ENCODE measurements around the gene GAK.
"Not testable (repeated sequence)": the region's sequence is repeated elsewhere in the genome, so short reads cannot be mapped to it uniquely, and the experiment has no call there.

The GAK gene

DNA sequence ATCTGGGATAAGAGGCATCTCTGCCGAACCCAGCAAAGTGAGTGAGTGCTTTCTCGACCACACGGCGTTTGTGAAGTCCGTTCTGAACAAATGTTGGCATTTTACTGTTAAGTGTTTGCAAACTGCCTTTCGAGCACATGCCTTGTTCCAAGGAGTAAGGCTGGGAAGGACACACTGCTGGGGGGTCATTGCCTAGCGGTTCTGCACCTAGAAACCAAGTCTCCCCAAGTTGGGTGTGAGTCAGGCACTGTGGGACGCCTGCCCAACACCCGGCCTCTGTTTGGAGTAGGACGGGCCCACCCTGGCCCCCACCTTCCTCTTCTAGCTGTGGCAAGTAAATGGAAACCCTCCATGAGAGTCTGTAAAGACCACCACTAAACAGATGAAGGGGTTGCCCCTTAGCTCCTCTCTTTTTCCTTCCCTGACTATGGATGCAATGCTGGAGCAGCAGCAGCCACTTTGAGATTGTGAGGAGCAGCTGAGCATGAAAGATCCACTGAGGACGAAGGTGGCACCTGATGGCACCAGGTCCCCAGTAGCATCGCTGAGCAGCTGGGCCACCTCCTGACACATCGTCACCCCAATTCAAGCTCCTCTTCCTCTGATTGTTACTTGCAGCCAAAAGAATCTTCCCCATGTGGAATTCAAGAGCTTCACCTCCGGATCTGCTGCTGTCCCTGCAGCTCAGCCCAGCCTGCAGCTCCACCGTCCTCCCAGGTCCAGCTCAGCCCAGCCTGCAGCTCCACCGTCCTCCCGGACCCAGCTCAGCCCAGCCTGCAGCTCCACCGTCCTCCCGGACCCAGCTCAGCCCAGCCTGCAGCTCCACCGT lies 112.5 kb downstream of the GAK start:
- FAIRE-seq (no peak), DNase-seq (ENCODE audit: low spot score) (no peak)

DNA sequence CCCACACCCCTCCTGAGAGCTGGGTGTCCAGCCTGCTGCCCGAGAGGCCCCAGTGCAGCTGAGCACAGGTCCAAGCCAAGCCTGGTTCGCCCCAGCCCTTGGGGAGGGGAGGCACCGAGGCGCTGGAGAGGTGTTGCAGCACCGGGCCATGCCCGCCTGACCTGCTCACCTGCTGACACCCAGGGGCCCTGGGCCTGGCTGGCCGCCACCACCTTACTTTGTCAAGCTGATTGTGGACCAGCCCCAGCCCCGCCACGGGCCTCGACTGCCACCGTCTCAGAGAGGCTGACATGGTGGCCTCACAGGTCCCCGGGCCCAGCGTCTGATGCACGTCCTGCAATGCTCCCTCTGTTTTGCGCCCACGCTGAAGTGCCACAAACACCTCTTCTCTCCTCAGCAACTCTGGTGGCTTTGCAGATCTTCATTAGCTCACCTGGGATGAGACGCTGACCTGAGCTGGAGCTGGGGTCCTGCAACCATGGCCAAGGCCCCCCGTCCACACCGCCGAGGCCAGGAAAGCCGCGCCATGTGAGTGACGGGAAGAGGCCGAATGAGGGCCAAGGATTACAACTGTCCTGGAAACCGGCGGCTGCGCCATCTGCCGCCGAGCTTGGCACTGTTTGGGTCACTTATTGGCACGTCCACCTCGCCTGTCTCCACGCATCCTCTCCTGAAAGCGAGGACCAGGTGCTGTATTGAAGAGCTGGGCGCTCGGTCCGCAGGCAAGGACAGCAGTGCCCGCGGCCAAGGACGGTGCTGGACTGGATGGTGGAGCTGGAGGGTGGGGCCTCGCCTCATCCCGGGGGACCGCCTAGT lies 113.8 kb downstream of the GAK start:
- DNase-seq (ENCODE audit: low spot score) (no peak), FAIRE-seq (no peak)

DNA sequence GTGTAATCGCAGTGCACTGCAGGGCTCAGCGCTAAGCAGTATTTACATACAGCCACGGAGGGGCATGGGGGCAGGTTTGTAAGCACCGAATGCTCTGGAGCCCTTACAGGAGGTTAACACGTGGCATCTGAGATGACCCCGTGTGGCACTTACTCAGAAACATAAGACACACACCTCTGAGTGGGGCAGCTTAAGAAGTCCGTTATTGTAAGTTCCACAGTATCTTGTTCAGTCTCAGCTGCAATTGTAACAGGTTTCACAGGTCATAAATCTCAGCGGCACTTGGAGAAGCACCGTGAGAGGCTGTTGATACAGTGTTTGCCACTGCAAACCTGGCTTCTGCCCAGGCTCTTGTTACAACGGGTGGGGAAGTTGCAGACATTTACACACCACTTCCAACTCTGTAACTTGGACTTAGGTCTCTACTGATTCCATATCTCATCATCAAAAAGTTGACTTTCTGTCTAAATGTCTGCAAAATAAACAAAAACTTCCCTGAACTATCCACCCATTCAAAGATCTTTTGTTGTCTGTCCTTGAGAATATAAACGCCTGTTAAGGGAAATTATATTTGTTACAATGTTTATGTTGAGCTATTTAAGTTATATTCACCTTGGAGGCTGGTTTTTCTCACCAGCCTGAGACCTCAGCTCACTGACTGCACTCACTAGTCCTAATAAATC lies 116.5 kb downstream of the GAK start:
- DNase-seq (ENCODE audit: low spot score) (no peak), FAIRE-seq (no peak)

DNA sequence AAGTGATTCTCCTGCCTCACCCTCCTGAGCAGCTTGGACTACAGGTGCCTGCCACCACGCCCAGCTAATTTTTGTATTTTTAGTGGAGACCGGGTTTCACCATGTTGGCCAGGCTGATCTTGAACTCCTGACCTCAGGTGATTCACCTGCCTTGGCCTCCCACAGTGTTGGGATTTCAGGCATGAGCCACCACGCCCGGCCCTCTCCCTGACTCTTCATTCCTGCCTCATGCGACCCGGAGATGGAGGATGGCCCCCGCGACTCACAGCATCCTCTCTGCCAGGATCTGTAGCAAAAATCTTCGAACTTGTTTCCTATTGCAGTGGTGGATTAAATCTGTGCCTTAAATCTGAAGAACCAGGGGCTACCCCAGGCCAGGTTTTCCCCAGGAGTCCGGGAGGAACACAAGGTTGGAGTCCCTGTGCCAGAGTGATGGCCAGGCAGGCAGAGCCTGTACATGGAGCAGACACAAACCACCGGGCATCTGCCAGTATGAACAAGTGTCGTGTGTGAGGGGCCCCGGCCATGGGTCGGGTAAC lies 117.7 kb downstream of the GAK start:
- DNase-seq (ENCODE audit: low spot score): no peak
- FAIRE-seq: no peak

DNA sequence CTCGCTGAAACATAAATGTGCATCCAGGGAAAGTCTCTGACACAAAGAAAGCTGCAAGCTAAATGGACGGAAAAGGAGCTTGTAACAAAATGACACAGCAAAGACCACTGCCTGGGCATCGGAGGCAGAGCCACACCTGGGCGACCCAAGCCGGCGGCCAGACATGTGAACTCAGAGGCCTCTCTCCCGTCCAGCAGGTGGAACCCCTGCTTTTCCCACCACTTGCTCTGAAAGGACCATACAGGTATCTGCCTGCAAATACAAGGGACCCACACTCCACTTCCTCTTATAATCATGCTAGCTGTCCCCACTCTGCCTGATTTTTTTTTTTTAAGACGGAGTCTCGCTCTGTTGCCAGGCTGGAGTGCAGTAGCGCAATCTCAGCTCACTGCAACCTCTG lies 118.2 kb downstream of the GAK start:
- no peak for FAIRE-seq
- no peak for DNase-seq (ENCODE audit: low spot score)

DNA sequence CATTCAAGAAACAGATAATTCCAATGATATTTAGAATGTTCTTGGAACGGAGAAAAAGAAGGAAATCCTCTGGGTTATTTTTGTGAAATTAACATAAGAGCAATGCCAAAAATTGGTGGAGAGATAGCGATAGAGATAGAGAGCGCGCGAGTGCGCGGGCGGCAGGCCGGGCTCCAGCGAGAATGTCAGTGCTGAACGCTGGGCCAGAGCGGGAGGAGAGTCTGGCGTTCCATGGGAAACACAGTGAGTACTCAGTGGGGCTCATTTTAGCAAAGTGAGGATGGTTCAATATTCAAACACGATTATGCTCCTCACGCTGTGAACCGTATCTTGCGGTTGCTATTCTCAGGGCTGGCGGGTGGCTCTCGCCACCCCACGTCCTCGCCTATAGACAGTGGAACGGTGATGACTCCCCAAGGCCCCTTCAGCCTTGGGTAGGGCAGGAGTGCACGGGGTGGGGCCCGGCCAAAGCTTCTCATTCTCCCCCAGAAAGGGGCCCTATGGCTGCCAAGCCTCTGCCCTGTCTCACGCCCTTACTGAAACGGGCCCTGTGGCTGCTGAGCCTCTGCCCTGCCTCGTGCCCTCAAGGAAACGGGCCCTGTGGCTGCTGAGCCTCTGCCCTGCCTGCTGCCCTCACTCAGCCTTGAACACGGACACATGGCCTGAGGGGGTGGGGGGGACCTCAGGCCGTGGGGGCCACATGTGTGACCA lies 123.1 kb downstream of the GAK start:
- FAIRE-seq (no peak), DNase-seq (ENCODE audit: low spot score) (no peak)

DNA sequence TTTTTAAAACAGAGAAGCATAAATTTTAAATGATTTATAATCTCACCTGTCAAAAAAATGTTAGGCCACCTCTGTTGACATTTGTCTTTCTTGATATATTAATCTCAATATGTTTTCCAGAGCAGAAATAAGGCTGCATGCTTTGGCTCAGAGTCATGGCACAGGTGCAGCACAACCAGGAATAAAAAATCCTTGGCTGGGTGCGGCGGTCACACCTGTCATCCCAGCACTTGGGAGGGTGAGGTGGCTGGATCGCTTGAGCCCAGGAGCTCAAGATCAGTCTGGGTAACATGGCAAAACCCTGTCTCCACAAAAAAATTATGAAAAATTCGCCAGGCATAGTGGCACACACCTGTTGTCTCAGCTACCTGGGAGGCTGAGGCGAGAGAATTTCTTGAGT lies 124.3 kb downstream of the GAK start:
- DNase-seq (ENCODE audit: low spot score) (no peak), FAIRE-seq (no peak)

DNA sequence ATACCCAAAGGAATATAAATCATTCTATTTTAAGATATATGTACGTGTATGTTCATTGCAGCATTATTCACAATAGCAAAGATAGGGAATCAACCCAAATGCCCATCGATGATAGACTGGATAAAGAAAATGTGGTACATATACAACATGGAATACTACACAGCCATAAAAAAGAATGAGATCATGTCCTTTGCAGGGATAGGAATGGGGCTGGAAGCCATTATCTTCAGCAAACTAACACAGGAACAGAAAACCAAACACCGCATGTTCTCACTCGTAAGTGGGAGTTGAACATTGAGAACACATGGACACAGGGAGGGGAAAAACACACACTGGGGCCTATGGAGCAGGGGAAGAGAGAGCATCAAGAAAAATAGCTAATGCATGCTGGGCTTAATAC lies 125.1 kb downstream of the GAK start:
- not testable (repeated sequence) for DNase-seq (ENCODE audit: low spot score); FAIRE-seq

DNA sequence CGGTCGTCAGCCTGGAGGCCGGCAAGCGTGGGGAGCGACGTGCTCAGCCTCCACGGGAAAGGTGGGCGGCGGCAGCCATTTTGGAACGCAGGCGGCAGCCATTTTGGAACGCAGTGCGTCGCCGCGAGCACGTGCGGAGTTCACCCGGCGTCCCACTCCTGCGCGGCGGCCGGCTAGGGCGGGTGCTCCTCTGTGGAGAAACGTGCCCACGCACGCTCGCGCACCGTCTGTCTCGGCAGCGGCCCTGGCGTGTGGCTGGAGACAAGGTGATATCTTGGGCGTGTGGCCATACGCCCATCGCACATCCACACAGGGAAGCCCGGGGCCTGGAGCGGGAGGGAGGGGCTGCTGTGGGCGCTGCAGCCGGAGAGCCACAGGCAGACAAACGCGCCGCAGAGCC lies 127.3 kb downstream of the GAK start:
- FAIRE-seq (no peak), DNase-seq (ENCODE audit: low spot score) (no peak)

DNA sequence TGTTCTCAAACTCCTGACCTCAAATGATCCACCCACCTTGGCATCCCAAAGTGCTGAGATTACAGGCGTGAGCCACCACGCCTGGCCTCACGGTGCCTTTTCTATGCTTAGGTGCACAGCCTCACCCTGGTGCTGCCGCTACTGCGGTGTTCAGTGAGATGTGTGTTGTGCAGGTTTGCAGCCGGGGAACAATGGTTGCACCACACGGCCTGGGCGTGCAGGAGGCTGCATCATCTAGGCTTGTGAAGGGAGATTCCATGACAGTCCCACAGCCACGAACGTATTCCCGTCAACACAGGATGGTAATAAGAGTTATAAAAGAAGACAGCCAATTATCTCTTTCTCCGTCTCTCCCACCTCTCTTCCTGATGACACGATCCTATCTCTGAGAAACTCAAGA lies 128.2 kb downstream of the GAK start:
- DNase-seq (ENCODE audit: low spot score) (no peak), FAIRE-seq (no peak)

DNA sequence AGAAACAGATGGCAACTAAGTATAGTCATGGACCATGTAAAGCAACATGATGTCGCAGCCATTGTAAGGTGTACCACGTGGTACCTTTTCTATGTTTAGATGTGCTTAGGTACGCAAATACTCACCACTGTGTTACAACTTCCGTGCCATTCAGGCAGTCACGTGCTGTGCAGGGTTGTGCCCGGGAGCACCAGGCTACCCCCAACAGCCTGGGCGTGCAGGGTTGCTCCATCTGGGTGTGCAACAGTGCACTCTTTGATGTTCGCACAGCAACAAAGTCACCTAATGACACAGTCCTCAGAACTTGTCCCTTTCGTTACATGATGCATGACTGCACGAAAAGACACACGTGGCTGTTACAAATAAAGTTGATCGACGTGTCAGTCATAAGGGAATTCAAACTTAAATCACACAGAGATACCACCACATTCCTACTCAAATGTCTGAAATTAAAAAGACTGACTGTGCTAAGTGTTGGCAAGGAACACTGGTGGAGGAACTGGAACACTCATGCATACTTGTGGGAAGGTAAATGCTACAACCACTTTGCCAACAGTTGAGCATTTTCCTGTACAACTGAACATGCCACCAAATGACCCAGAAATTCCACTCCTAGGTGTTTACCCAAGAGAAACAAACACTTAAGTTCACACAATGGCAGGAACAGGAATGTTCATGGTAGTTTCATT lies 130.5 kb downstream of the GAK start:
- DNase-seq (ENCODE audit: low spot score) (no peak), FAIRE-seq (no peak)
